Panc1 (cell line): Measurements from ENCODE around the gene ASB1.

Source experiments
- POLR2AphosphoS5 ChIP-seq: IDR thresholded peaks from 2 replicates; pipeline ENCODE4 v1.6.1; 2012; ENCODE audit warnings: mild to moderate bottlenecking, low read depth, low read length, moderate library complexity
- TF ChIP-seq, protein P1 (sequence below): fragments of 450-650 bp; IDR thresholded peaks from 2 replicates; pipeline ENCODE4 v1.5.1; 2017; ENCODE audit warnings: mild to moderate bottlenecking

DNA sequence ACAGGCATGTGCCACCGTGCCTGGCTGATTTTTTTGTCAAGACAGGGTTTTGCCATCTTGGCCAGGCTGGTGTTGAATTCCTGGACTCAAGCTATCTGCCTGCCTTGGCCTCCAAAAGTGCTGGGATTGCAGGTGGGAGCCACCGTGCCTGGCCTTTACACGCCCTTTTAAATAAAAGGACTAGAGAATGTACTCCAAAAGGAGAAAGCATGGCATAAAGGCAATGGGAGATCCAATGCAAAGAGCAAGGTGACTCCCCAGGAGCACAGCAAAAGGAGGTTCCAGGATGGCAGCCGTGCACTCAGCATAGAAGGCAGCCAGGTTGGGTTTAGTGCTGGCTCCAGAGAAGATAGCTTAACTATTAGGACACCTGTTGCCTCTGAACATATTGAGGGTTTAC, 27.1 kb downstream of the ASB1 start:
- TF ChIP-seq, protein P1, sequence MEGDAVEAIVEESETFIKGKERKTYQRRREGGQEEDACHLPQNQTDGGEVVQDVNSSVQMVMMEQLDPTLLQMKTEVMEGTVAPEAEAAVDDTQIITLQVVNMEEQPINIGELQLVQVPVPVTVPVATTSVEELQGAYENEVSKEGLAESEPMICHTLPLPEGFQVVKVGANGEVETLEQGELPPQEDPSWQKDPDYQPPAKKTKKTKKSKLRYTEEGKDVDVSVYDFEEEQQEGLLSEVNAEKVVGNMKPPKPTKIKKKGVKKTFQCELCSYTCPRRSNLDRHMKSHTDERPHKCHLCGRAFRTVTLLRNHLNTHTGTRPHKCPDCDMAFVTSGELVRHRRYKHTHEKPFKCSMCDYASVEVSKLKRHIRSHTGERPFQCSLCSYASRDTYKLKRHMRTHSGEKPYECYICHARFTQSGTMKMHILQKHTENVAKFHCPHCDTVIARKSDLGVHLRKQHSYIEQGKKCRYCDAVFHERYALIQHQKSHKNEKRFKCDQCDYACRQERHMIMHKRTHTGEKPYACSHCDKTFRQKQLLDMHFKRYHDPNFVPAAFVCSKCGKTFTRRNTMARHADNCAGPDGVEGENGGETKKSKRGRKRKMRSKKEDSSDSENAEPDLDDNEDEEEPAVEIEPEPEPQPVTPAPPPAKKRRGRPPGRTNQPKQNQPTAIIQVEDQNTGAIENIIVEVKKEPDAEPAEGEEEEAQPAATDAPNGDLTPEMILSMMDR: no peak
- no peak for TF ChIP-seq POLR2AphosphoS5
